Caki2 (cell line): ENCODE measurements around the gene HARS1. TPM values are rescaled to one million over a fixed set of nuclear protein-coding genes. Genes with fewer than 3 reads are reported as not detected.
"Not testable (repeated sequence)": the region's sequence is repeated elsewhere in the genome, so short reads cannot be mapped to it uniquely, and the experiment has no call there.

Experiments used
- DNase-seq: peaks from one replicate; pipeline ENCODE4 v3.0.0-alpha.2; 2015; ENCODE audit warnings: low read depth
- in situ Hi-C: cut with HindIII; loops from 2 replicates; pipeline ENCODE4 v1.10.0; 2016; ENCODE audit warnings: low sequenced_read_pairs, low pct_unique_long_range_greater_than_20kb, mixed read lengths
- total RNA-seq: library from RNA; depleted of rRNA; stranded (reverse); fragments of >200 nt; shearing (Covaris generic); gene quantifications from 2 replicates; pipeline ENCODE4 v1.2.3, GENCODE V29; 2014; ENCODE audit warnings: low replicate concordance; rRNA removed

The HARS1 gene
- 50.1 and 61.3 TPM in 2 replicates for total RNA-seq

GRCh38 chr5:140690941-140691924 lies at the start of gene HARS1, which contains the start of gene HARS2:
HARS1 (minus strand) TSS chr5:140691370; CDS start chr5:140691304, 66 bp downstream.
HARS2 (plus strand) TSS chr5:140691455; CDS start chr5:140691649, 194 bp downstream.
- in situ Hi-C loops = no loop called here
- peak; percentile 96 for DNase-seq

GRCh38 chr5:140737486-140737885 lies 46.3 kb upstream of the HARS1 start:
- no peak for DNase-seq
- in situ Hi-C loops = no loop called here

- in situ Hi-C loops = no loop called here
- no peak for DNase-seq
Observed at GRCh38 chr5:140734354-140734753, 43.2 kb upstream of the HARS1 start.

- in situ Hi-C loops = no loop called here
- no peak for DNase-seq
Observed at GRCh38 chr5:140733098-140733497, 41.9 kb upstream of the HARS1 start.

GRCh38 chr5:140725799-140726471 lies 34.8 kb upstream of the HARS1 start:
- DNase-seq = peak; percentile 98
- in situ Hi-C loops = no loop called here

- in situ Hi-C loops, DNase-seq: not testable (repeated sequence)
Observed at GRCh38 chr5:140721395-140721794, 30.2 kb upstream of the HARS1 start.

GRCh38 chr5:140720738-140721137 lies 29.6 kb upstream of the HARS1 start:
- in situ Hi-C loops, DNase-seq: not testable (repeated sequence)

GRCh38 chr5:140718266-140718592 lies 27.1 kb upstream of the HARS1 start:
- DNase-seq = no peak
- in situ Hi-C loops = no loop called here

GRCh38 chr5:140716238-140716637 lies 25.1 kb upstream of the HARS1 start:
- in situ Hi-C loops, DNase-seq: not testable (repeated sequence)

- DNase-seq = no peak
- in situ Hi-C loops = no loop called here
Observed at GRCh38 chr5:140713562-140714094, 22.5 kb upstream of the HARS1 start.

GRCh38 chr5:140711794-140712193 lies 20.6 kb upstream of the HARS1 start:
- no peak for DNase-seq
- in situ Hi-C loops = no loop called here

- peak; percentile 99 for DNase-seq
- in situ Hi-C loops = no loop called here
Observed at GRCh38 chr5:140710899-140711552, 19.9 kb upstream of the HARS1 start.

GRCh38 chr5:140708787-140709186 lies 17.6 kb upstream of the HARS1 start:
- DNase-seq, in situ Hi-C loops: not testable (repeated sequence)

GRCh38 chr5:140707812-140708211 lies 16.6 kb upstream of the HARS1 start:
- no peak for DNase-seq
- in situ Hi-C loops = no loop called here

GRCh38 chr5:140700177-140701144 lies 9.3 kb upstream of the HARS1 start, which contains the start of gene ZMAT2:
ZMAT2 (plus strand) TSS chr5:140700447; CDS start chr5:140700461, 14 bp downstream.
- peak; percentile 90 for DNase-seq
- in situ Hi-C loops = no loop called here

- no peak for DNase-seq
- in situ Hi-C loops = no loop called here
Observed at GRCh38 chr5:140696891-140697492, 5.8 kb upstream of the HARS1 start.

- in situ Hi-C loops = no loop called here
- DNase-seq = no peak
Observed at GRCh38 chr5:140694276-140694675, 3.1 kb upstream of the HARS1 start.
